ENCODE measurements around the gene KIRREL3. TPM values are rescaled to one million over a fixed set of nuclear protein-coding genes. Genes with fewer than 3 reads are reported as not detected.
A peak's percentile ranks its signal among the peaks of the same experiment; 100 is the strongest.

Gene KIRREL3
- total RNA-seq, 1 donor from 2014 or later, result 0.92 TPM

GRCh38 chr11:126570489-126570888 is 430.1 kb downstream of the KIRREL3 start:
- DNase-seq, result no peak

GRCh38 chr11:126567419-126567818 is 433.2 kb downstream of the KIRREL3 start:
- no peak for DNase-seq

- no peak for DNase-seq
Measured at GRCh38 chr11:126564566-126564965, 436.0 kb downstream of the KIRREL3 start.

- DNase-seq, result peak; percentile 92
Measured at GRCh38 chr11:126561327-126561893, 439.2 kb downstream of the KIRREL3 start.

GRCh38 chr11:126560221-126560620 is 440.3 kb downstream of the KIRREL3 start:
- no peak for DNase-seq

GRCh38 chr11:126548581-126549550 is 451.7 kb downstream of the KIRREL3 start:
- no peak for DNase-seq

GRCh38 chr11:126547691-126548090 is 452.9 kb downstream of the KIRREL3 start:
- no peak for DNase-seq

GRCh38 chr11:126547161-126547560 is 453.4 kb downstream of the KIRREL3 start:
- no peak for DNase-seq

GRCh38 chr11:126546694-126547093 is 453.9 kb downstream of the KIRREL3 start:
- no peak for DNase-seq

GRCh38 chr11:126546191-126546590 is 454.4 kb downstream of the KIRREL3 start:
- no peak for DNase-seq

GRCh38 chr11:126545057-126545555 is 455.5 kb downstream of the KIRREL3 start:
- DNase-seq, result no peak

GRCh38 chr11:126544108-126545056 is 456.2 kb downstream of the KIRREL3 start:
- peak; percentile 61 for DNase-seq

GRCh38 chr11:126543691-126544090 is 456.9 kb downstream of the KIRREL3 start:
- no peak for DNase-seq

GRCh38 chr11:126542334-126543015 is 458.1 kb downstream of the KIRREL3 start:
- no peak for DNase-seq

- DNase-seq, result no peak
Measured at GRCh38 chr11:126538071-126538470, 462.5 kb downstream of the KIRREL3 start.

- DNase-seq, result no peak
Measured at GRCh38 chr11:126537492-126537891, 463.1 kb downstream of the KIRREL3 start.

- no peak for DNase-seq
Measured at GRCh38 chr11:126534141-126534805, 466.3 kb downstream of the KIRREL3 start.

GRCh38 chr11:126533560-126533959 is 467.0 kb downstream of the KIRREL3 start:
- no peak for DNase-seq

GRCh38 chr11:126530416-126530815 is 470.2 kb downstream of the KIRREL3 start:
- DNase-seq, result no peak

- no peak for DNase-seq
Measured at GRCh38 chr11:126529037-126529436, 471.5 kb downstream of the KIRREL3 start.

GRCh38 chr11:126528075-126528474 is 472.5 kb downstream of the KIRREL3 start:
- no peak for DNase-seq
